Eye (tissue), 1 donor: ENCODE data around the gene CSF1.
"Not testable (repeated sequence)": the region's sequence is repeated elsewhere in the genome, so short reads cannot be mapped to it uniquely, and the experiment has no call there.

Experiments
- DNase-seq: peaks from one replicate; pipeline ENCODE4 v3.0.0-alpha.2; 2015

CSF1 gene

GRCh38 chr1:109910123-109910962 is at the start of gene CSF1:
TSS of gene CSF1 (plus strand) at chr1:109910849. CDS start at chr1:109911024, 175 bp downstream.
- peak; percentile 94 for DNase-seq

- not testable (repeated sequence) for DNase-seq
Measured at GRCh38 chr1:109861616-109862015, 49.0 kb upstream of the CSF1 start.

- no peak for DNase-seq
Measured at GRCh38 chr1:109863667-109864046, 47.0 kb upstream of the CSF1 start.

DNA sequence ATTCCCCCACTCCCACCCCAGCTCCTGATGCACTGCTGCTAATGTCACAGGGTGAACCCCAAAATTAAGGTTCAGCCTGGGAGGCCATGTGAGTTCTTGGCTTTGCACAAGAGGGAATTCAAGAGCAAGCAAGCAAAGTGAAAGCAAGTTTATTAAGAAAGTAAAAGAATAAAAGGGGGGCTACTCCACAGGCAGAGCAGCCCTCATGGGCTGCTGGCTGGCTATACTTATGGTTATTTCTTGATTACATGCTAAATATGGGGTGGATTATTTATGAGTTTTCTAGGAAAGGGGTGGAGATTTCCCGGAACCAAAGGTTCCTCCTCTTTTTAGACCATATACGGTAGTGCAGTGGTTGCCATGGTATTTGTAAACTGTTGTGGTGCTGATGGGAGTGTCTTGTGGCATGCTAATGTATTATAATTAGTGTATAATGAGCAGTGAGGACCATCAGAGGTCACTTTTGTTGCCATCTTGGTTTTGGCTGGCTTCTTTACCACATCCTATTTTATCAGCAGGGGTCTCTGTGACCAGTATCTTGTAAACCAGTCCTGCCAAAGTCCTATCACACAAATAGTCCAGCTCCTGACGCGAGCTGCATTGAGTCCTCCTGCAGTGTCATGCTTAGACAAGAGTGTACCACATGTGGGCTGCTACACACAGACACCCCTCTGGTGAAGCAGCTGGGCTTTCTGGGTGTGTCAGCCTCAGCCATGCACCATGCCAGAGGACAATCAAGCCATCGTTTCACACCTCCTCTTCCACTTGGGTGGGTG is 46.4 kb upstream of the CSF1 start:
- DNase-seq, result no peak

DNA sequence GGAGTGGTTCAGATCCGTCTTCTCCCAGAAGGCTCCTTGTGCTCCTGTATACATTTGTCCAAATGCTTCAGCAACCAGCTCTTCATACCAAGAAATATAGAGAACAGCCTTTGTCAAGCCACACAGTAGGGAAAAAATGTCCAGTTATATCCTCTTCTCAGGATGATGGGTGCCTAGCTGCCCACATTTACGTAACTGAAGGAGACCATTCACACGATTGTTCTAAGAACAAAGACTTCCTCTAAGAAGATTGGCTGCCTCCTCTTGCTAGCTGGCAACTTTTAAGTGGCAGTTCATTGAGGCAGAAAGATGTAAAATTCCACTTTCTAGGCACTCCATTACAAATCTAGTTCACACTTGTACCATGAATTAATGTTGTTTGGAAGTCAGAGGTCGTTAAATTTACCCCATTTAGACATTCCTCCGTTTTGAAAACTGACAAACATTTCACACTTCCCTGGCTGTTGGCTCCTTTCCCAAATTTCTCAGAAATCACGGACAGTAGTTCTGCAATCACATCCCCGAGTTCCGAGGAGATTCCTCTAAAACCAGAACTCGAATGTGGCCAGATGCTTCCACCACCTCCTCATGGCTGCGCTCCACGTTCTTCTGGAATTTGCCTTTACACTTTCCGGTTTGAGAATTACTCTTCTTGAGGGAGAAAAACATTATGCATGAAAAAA is 45.6 kb upstream of the CSF1 start:
- DNase-seq, result peak; percentile 43

GRCh38 chr1:109866071-109866470 is 44.6 kb upstream of the CSF1 start:
- no peak for DNase-seq

DNA sequence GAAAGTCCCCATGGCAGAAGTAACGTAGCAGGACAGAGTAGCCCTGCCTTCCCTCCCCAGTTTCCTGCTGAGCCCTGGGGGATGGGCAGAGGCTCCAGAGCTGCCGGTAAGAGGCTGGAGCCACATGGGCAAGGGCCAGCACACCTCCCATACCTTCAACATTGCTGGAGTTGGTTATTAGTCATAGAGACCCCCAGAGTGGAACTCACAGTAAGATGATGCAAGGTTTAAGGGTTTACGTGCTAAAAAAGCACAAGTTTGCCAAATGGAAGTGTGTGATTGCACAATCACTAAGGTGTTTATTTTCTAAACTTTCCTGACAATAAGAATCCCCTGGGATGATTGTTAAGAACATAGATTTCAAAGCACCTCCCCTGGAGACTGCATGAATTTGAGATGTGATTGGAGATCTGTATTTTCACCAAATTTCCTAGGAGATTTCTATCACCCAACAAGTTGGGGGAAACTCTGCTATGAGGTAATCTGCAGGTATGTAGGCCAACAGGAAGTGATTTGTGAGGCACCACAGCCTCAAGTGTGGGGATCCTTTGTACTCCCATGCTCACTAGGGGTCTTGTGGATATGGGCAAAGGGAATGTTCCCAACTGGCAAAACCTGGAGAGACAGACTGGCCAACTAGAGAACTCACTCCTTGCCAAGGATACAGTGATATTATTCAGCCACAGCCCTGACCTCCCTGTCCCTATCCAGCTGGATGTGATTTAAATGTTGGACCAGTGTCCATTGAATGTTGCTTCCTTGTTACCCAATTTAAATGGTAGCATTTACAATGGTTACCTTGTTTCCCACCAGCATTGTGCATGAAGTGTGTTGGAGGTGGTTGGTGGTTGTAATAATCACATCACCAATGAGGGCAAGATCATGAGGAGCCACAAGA is 37.1 kb upstream of the CSF1 start:
- DNase-seq, result no peak

GRCh38 chr1:109874445-109874844 is 36.2 kb upstream of the CSF1 start:
- no peak for DNase-seq

GRCh38 chr1:109875874-109876273 is 34.8 kb upstream of the CSF1 start:
- no peak for DNase-seq

GRCh38 chr1:109876617-109877316 is 33.9 kb upstream of the CSF1 start:
- DNase-seq, result peak; percentile 55

DNA sequence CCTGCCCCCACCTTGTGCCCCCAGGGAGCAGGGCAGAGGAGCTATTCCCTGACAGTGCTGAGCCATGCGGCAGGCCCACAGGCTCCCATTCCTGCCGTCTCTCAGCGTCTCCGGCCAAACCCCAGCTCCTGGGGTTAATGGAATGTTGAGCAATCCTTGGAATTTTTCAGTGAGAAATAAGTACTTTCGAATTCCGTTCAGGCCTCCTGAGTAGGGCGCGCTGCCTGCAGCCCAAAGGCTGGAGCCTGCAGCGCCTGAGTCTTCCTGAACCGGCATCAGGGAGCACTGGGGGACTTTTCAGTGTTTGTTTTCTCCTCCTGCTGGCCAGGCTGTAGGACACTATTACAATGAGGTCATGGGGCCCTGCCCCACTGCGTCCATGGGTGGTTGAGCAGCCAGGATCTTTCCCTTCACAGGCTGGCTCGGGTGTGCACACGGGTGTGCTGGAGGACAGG is 33.3 kb upstream of the CSF1 start:
- peak; percentile 83 for DNase-seq

DNA sequence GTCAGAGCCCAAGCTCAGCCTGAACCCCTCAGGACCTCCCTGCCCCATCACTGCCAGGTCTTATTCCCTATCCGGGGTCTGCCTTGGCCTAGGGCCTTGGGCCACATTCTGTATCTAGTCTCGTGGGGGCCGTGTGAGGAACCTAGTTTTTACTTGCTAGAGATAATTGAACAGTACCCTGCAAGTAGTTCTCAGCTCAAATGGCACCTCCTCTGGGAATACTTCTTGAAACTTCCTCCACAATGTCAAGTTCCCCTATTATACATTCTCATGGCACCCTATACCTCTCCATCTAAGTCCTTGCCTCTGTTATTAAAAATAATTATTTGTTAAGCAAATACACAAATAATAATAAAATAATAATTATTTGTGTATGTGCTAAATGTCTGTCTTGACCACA is 32.9 kb upstream of the CSF1 start:
- no peak for DNase-seq

DNA sequence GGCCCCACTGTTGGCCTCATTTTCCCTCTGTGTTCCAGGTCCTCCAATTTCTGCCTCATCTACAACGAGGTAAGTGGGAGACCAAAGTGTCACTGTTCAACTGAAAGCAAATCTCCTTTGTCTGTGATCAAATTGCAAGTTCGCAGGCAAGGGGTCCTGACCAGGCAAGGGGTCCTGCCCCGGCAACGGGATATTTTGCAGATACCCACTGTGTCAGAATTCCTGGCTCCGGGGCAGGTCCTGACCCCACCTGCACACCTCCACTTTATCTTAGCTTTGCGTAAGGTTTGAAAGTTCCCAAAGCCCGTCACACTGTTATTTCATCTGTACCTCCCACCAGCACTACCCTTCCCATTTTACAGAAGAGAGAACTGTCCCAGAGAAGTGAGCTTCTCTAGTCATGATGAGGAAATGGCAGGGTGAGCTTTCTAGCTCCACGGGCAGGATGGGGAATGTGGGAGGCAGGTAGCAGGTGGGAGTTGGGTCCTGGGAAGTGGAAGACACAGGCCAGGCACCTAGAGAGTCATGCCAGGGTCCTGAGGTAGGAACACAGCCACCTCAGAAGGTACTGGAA is 32.0 kb upstream of the CSF1 start:
- no peak for DNase-seq

DNA sequence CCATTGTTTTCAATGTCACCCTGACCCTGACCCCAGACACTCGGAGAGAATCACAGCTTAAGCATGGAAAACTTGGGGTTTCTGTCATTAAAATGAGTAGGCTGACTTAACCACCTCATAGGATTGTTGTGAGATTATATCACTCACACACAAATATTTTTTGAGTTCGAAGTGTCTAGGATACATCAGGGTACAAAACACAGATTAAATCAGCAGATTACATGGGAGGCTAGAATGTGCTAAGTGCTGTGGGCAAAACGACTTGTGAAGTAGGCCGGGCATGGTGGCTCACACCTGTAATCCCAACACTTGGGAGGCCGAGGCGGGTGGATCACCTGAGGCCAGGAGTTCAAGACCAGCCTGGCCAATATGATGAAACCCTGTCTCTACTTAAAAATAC is 31.3 kb upstream of the CSF1 start:
- DNase-seq, result not testable (repeated sequence)

DNA sequence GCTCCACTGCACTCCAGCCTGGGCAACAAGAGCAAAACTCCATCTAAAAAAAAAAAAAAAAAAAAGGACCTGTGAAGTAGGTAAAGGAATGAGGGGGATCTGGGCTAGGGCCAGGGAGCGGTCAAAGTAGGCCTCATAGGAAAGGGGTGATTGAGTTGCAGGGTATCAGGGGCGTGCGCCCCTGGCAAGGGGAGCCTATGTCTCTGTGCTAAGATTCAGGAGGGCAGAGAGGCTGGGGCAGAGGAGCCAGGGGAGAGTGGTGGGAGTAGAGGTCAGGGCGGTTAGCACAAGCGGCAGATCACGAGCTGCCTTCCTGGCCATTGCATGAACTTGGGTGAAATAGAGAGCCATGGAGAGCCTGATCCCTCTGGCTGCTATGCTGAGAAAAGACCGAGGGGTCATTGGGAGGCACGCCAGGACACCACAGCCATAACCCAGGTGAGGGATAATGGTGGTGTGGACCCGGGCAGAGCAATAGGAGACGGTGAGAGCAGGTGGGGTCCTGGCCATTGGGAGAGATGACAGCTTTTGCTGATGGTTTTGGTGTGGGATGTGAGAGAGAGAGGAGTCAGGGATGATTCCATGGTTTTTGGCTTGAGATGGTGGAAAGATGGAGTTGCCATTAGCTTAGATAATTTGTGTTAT is 30.6 kb upstream of the CSF1 start:
- no peak for DNase-seq

DNA sequence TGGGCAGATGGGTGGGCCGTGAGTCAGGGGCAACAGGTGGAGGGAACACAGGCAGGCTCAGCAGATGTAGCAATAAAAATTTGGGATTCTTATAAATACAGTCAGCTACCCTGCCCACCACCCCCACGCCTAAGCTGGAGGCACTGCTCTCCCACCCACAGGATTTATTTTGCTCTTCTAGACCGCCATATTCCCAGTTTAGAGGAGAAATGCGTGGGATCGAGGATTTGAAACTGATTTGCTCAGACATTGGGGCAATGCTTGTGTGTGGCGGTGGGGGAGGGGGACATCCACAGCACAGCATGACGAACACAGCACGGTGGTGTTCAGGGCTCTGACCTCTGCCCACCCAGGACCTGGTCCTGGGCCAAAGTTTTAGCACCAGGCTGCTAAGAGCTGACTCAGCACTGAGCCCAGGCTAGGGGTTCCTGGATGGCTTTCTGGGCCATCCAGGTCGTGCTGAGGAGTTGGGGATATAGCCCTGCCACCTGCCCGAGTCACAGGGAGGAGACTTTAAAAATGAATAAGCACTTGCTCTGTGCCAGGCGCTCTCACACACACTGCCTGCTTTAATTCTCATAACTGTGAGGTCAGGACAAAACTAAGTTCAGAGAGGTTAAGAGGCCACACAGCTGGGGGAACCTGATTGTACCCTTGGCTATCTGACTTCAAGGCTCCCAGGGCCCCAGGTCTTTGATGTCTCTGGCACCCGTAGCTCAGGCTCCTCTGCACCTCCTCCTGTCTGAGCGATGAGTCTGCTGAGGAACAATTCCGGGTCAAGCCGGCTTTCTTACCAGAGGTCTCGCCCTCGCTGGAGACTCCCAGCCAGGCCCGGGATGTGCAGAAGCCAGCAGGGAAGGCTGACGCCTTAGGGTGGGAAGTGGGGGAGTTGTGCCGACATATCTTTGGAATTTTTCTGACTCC is 29.4 kb upstream of the CSF1 start:
- no peak for DNase-seq

DNA sequence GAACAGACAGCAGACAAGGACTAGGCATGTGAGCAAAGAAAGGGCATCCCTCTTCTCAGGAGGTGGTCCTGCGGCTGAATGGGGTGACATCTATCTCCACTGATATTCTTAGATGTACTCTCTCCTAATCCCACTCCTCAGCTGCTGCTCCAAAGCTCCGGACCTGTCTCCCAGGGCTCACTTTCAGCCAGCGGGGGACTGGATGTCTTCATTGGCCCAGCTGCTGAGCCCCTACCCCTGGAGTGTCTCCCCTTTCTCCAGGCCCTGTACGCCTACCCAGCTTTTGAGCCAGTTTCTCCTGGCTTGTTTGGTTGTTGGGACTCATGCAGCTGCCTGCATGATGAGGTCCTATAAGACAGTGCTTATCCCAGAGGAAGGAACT is 28.8 kb upstream of the CSF1 start:
- DNase-seq, result no peak

- no peak for DNase-seq
Measured at GRCh38 chr1:109882288-109883245, 28.1 kb upstream of the CSF1 start.
